Ishikawa (cell line): Measurements from ENCODE around the gene COG2.

Experiments used
- CEBPB ChIP-seq: IDR thresholded peaks from 2 replicates; pipeline ENCODE4 v1.6.1; 2012
- CREB1 ChIP-seq: IDR thresholded peaks from 2 replicates; pipeline ENCODE4 v1.6.1; 2012; ENCODE audit warnings: low read depth
- EGR1 ChIP-seq: IDR thresholded peaks from 2 replicates; pipeline ENCODE4 v1.6.1; 2012
- EP300 ChIP-seq: IDR thresholded peaks from 2 replicates; pipeline ENCODE4 v1.6.1; 2012; ENCODE audit warnings: borderline replicate concordance
- FOXM1 ChIP-seq: IDR thresholded peaks from 2 replicates; pipeline ENCODE4 v1.6.1; 2012; ENCODE audit warnings: low read depth, borderline replicate concordance
- MAX ChIP-seq: IDR thresholded peaks from 2 replicates; pipeline ENCODE4 v1.6.1; 2012
- NFIC ChIP-seq: IDR thresholded peaks from 2 replicates; pipeline ENCODE4 v1.6.1; 2012
- RAD21 ChIP-seq: IDR thresholded peaks from 2 replicates; pipeline ENCODE4 v1.6.1; 2012; ENCODE audit warnings: low read depth
- TAF1 ChIP-seq: IDR thresholded peaks from 2 replicates; pipeline ENCODE4 v1.6.1; 2012; ENCODE audit warnings: low read depth, mild to moderate bottlenecking
- TCF12 ChIP-seq: IDR thresholded peaks from 2 replicates; pipeline ENCODE4 v1.6.1; 2012; ENCODE audit warnings: low read depth
- TEAD4 ChIP-seq: IDR thresholded peaks from 2 replicates; pipeline ENCODE4 v1.6.1; 2012
- YY1 ChIP-seq: IDR thresholded peaks from 2 replicates; pipeline ENCODE4 v1.6.1; 2012; ENCODE audit warnings: low read depth
- ZBTB7A ChIP-seq: IDR thresholded peaks from 2 replicates; pipeline ENCODE4 v1.6.1; 2012; ENCODE audit warnings: low read depth
- TF ChIP-seq, protein P1 (sequence below): IDR thresholded peaks from 2 replicates; pipeline ENCODE4 v1.6.1; 2012
- TF ChIP-seq, protein P2 (sequence below): IDR thresholded peaks from 2 replicates; pipeline ENCODE4 v1.6.1; 2012; ENCODE audit warnings: low read depth, mild to moderate bottlenecking

The COG2 gene

DNA sequence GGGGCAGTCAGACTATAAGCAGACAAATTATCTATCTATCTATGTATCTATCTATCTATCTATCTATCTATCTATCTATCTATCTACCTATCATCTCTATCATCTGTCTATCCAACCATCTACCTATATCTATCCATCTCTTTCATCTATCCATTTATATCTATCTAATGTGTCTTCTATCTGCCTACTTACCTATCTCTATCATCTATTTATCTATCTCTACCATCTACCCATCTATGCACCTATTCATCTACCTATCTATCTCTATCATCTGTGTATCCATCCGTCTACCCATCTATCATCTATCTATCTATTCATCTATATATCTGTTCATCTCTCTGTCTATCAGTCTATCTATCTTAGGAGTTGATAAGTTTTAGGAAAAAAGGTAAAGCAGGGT, 10.8 kb upstream of the COG2 start:
- no peak for TF ChIP-seq EGR1
- no peak for TF ChIP-seq FOXM1

- TF ChIP-seq CREB1, result no peak
- TF ChIP-seq, protein P1, sequence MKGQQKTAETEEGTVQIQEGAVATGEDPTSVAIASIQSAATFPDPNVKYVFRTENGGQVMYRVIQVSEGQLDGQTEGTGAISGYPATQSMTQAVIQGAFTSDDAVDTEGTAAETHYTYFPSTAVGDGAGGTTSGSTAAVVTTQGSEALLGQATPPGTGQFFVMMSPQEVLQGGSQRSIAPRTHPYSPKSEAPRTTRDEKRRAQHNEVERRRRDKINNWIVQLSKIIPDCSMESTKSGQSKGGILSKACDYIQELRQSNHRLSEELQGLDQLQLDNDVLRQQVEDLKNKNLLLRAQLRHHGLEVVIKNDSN, result no peak
- TF ChIP-seq RAD21, result peak; percentile 85
- no peak for TF ChIP-seq MAX
- no peak for TF ChIP-seq TCF12
These were observed 9.9 kb upstream of the COG2 start for GRCh38 chr1:230632273-230632873.

- TF ChIP-seq TEAD4 (no peak), RAD21 (no peak), EGR1 (no peak), NFIC (no peak), CEBPB (no peak)
- TF ChIP-seq, protein P1, result no peak
- TF ChIP-seq, protein P2, sequence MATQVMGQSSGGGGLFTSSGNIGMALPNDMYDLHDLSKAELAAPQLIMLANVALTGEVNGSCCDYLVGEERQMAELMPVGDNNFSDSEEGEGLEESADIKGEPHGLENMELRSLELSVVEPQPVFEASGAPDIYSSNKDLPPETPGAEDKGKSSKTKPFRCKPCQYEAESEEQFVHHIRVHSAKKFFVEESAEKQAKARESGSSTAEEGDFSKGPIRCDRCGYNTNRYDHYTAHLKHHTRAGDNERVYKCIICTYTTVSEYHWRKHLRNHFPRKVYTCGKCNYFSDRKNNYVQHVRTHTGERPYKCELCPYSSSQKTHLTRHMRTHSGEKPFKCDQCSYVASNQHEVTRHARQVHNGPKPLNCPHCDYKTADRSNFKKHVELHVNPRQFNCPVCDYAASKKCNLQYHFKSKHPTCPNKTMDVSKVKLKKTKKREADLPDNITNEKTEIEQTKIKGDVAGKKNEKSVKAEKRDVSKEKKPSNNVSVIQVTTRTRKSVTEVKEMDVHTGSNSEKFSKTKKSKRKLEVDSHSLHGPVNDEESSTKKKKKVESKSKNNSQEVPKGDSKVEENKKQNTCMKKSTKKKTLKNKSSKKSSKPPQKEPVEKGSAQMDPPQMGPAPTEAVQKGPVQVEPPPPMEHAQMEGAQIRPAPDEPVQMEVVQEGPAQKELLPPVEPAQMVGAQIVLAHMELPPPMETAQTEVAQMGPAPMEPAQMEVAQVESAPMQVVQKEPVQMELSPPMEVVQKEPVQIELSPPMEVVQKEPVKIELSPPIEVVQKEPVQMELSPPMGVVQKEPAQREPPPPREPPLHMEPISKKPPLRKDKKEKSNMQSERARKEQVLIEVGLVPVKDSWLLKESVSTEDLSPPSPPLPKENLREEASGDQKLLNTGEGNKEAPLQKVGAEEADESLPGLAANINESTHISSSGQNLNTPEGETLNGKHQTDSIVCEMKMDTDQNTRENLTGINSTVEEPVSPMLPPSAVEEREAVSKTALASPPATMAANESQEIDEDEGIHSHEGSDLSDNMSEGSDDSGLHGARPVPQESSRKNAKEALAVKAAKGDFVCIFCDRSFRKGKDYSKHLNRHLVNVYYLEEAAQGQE, result no peak
These were observed 8.8 kb upstream of the COG2 start for GRCh38 chr1:230633469-230633868.

DNA sequence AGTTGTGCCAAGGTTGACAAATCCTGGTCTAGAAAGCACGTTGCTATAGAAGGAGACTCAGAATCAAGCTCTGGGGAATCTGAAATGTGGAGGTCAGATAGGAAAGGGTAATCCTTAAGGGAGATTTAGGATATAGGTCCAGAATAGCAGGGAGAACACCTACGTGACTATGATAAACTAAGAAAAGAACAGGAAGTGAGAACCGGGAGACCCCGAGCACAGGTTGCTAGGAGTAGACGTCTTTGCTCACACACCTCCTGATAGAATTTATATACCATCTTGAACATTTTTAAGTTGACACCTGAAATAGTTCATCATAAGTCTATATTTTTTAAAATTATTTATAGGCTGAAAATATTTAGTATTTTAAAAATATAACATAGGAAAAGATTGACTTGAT, 7.9 kb upstream of the COG2 start:
- TF ChIP-seq CREB1, result no peak
- TF ChIP-seq ZBTB7A, result no peak
- no peak for TF ChIP-seq EGR1
- no peak for TF ChIP-seq EP300
- no peak for TF ChIP-seq TCF12
- no peak for TF ChIP-seq YY1
- no peak for TF ChIP-seq TEAD4
- no peak for TF ChIP-seq TAF1
- TF ChIP-seq, protein P1, result no peak

- TF ChIP-seq EP300 (no peak), NFIC (no peak), CEBPB (no peak)
- TF ChIP-seq, protein P2, result no peak
These were observed 5.6 kb upstream of the COG2 start for GRCh38 chr1:230636575-230637148.

- TF ChIP-seq CEBPB, result no peak
- TF ChIP-seq, protein P1, result no peak
- TF ChIP-seq, protein P2, result no peak
- TF ChIP-seq TCF12, result no peak
- no peak for TF ChIP-seq CREB1
- no peak for TF ChIP-seq EP300
These were observed 2.5 kb upstream of the COG2 start for GRCh38 chr1:230639714-230640209.
